Stimulated activated CD4-positive, alpha-beta T cell treated with anti-CD3 and anti-CD28 coated beads, Interleukin-1b, Interleukin-23, amount 100 ng/mL, for 4 hours (primary cell): ENCODE data around the gene HOXB6.

Experiments
- DNase-seq, 2 donors: peaks; one replicate each; pipeline ENCODE4 v3.0.0-alpha.2; 2020; ENCODE audit warnings: low read depth in 2 of 2

The HOXB6 gene

GRCh38 chr17:48634493-48635208, 29.9 kb upstream of the HOXB6 start:
- no peak for DNase-seq

- no peak for DNase-seq
These were observed 28.5 kb upstream of the HOXB6 start for GRCh38 chr17:48633266-48633677.

GRCh38 chr17:48632579-48633265, 27.9 kb upstream of the HOXB6 start:
- no peak for DNase-seq

- no peak for DNase-seq
These were observed 27.1 kb upstream of the HOXB6 start for GRCh38 chr17:48631693-48632578.

GRCh38 chr17:48630925-48631692, 26.3 kb upstream of the HOXB6 start:
- DNase-seq: no peak

- no peak for DNase-seq
These were observed 25.5 kb upstream of the HOXB6 start for GRCh38 chr17:48630009-48630924.

- DNase-seq: no peak
These were observed 24.6 kb upstream of the HOXB6 start for GRCh38 chr17:48629411-48629759.

GRCh38 chr17:48628649-48629410, 24.0 kb upstream of the HOXB6 start:
- no peak for DNase-seq

GRCh38 chr17:48627623-48628521, 23.1 kb upstream of the HOXB6 start:
- DNase-seq: no peak

- no peak for DNase-seq
These were observed 22.4 kb upstream of the HOXB6 start for GRCh38 chr17:48627118-48627597.

- DNase-seq: peak; percentile 49 to 52
These were observed 21.7 kb upstream of the HOXB6 start, which contains the start of gene HOXB9 for GRCh38 chr17:48626245-48627117. Gene HOXB9, minus strand, starts transcription at chr17:48626358. Its CDS starts 89 bp downstream, at chr17:48626269.

GRCh38 chr17:48625495-48626244, 20.9 kb upstream of the HOXB6 start:
- peak in 1 of 2 donors; percentile 49 for DNase-seq

GRCh38 chr17:48624544-48625494, 20.0 kb upstream of the HOXB6 start:
- no peak for DNase-seq

- DNase-seq: no peak
These were observed 19.3 kb upstream of the HOXB6 start for GRCh38 chr17:48624118-48624517.

GRCh38 chr17:48623583-48623982, 18.8 kb upstream of the HOXB6 start:
- DNase-seq: no peak

GRCh38 chr17:48622857-48623256, 18.1 kb upstream of the HOXB6 start:
- no peak for DNase-seq
